Measurements from ENCODE around the gene GABRG3. TPM values are rescaled to one million over a fixed set of nuclear protein-coding genes. Genes with fewer than 3 reads are reported as not detected.

Gene GABRG3
- total and polyA plus RNA-seq, 9 of the 15 experiments (the other 6 are each of a cell fraction or from before 2014, with no cell fraction given): 4.0 to 15.1 (median 11.2) TPM

DNA sequence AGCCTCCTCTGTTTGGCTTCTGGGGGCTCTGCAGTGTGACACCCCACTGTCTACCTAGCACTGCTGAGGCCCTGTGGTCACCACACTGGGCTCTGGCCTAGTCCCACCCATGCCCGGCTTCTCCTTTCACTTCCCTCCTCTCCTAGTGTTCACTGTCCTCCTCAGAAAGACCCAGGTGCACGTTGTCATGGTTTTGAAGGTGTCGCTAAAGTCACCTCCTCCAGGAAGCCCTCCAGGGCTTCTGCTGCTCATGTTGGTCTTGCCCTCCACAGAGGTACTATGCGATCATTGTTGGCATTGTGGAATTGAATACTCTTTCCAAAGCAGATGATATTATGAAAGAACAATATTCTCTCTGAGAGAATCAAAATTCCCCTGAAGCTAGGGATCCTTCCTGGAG lies 163.5 kb downstream of the GABRG3 start (continued):
- peak; percentile 66; the same call in 1 of the 2 replicates for TF ChIP-seq HDAC2 (IDR thresholded peaks at IDR 0.05)

DNA sequence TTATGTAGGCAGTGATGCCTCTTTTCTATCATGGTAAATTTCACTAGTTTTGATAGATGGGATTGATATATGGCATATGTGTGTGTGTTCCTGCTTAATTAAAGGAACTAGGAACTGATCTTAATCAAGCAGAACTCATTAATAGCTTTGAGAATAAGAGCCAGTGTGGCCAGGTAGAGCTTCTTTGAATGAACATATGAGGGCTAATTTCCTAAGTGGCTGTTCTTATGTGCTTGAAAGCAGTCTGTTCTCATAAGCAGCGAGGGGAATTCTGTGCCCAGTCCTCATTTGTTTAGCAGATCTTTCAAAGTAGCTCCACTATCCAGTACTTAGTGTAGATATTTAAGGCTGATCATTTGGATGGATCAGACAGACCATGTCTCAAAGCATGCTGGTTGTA lies 164.2 kb downstream of the GABRG3 start:
- Histone ChIP-seq H4K20me1 (replicated peaks; ENCODE audit: control insufficient read depth, insufficient read depth, low read length) (no peaks in the 10 kb centered on the region), H2AFZ (ENCODE audit: low read depth, low read length) (no peak overlapping the region), H3K4me1 (replicated peaks in 1 of 2; ENCODE audit: control insufficient read depth in 2 of 2, insufficient read depth in 2 of 2, low read length in 2 of 2) (peaks cover 0 to 32% of the 10 kb centered on the region in 2 experiments; a peak in 3 of 5 replicates), H3K79me2 (ENCODE audit: control insufficient read depth, insufficient read depth, low read length) (peaks cover 87% of the 10 kb centered on the region), H3K27ac (ENCODE audit: extremely low read depth, low read depth, low read length) (peak overlapping the region; percentile 31; the same call in 2 of the 3 replicates), H3K9me3 (replicated peaks; ENCODE audit: control insufficient read depth, insufficient read depth, low read depth, low read length) (no peaks in the 10 kb centered on the region), H3K9me1 (ENCODE audit: control insufficient read depth, insufficient read depth, low read length) (no peaks in the 10 kb centered on the region), H3K36me3 (ENCODE audit: control insufficient read depth, insufficient read depth, low read length) (no peaks in the 10 kb centered on the region), H3K4me3 (no peak overlapping the region), H3K4me2 (ENCODE audit: insufficient read depth, low read length) (no peak overlapping the region; the same call in 1 of the 2 replicates), H3K9ac (ENCODE audit: insufficient read depth in 1 of 2, low read depth in 2 of 2, low read length in 2 of 2) (no peak overlapping the region), H3K27me3 (ENCODE audit: control insufficient read depth in 2 of 2, insufficient read depth in 2 of 2, low read length in 2 of 2) (no peaks in the 10 kb centered on the region)
- FAIRE-seq: no peak
- CTCF ChIA-PET (ENCODE audit: low intra/inter-chr PET ratio): no interaction called here
- 55% methylated on average over 1 of the region's 1 CpG for WGBS (ENCODE audit: insufficient coverage, low coverage, missing lambda C conversion rate)
- in situ Hi-C loops (cut with MboI) (no loop called here), intact Hi-C loops (cut with micrococcal nuclease) (no loop called here)
- DNase-seq (ENCODE audit: extremely low read depth in 1 of 4, low spot score in 3 of 4): no peak
- no TSS peak for BruUV-seq (replicated peaks)
- peak; percentile 15 for ATAC-seq
- POLR2A ChIA-PET: interaction anchor here (0.6 to 2.4 kb wide), 5 partner anchors 9 to 33 kb away, joined by 3 to 11 read pairs (median 3); no protein-coding TSS in a partner anchor
- TF ChIP-seq PTRF (tag; IDR thresholded peaks at IDR 0.05) (no peak), ZC3H4 (CRISPR knock-in tag; IDR thresholded peaks at IDR 0.05; ENCODE audit: borderline replicate concordance) (no peak), ETS2 (tag; IDR thresholded peaks at IDR 0.05; ENCODE audit: borderline replicate concordance, poor library complexity, severe bottlenecking) (no peak), NFXL1 (CRISPR knock-in tag; IDR thresholded peaks at IDR 0.05) (no peak), ASH1L (IDR thresholded peaks at IDR 0.05; ENCODE audit: borderline replicate concordance, low read depth, partially characterized antibody) (no peak), FOXK2 (conservative IDR thresholded peaks at IDR 0.05 in 1 of 2, IDR thresholded peaks at IDR 0.05 in 1 of 2; ENCODE audit: low read depth in 2 of 2) (no peak)
- TF ChIP-seq, protein P1, sequence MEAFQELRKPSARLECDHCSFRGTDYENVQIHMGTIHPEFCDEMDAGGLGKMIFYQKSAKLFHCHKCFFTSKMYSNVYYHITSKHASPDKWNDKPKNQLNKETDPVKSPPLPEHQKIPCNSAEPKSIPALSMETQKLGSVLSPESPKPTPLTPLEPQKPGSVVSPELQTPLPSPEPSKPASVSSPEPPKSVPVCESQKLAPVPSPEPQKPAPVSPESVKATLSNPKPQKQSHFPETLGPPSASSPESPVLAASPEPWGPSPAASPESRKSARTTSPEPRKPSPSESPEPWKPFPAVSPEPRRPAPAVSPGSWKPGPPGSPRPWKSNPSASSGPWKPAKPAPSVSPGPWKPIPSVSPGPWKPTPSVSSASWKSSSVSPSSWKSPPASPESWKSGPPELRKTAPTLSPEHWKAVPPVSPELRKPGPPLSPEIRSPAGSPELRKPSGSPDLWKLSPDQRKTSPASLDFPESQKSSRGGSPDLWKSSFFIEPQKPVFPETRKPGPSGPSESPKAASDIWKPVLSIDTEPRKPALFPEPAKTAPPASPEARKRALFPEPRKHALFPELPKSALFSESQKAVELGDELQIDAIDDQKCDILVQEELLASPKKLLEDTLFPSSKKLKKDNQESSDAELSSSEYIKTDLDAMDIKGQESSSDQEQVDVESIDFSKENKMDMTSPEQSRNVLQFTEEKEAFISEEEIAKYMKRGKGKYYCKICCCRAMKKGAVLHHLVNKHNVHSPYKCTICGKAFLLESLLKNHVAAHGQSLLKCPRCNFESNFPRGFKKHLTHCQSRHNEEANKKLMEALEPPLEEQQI (IDR thresholded peaks at IDR 0.05): no peak
- TF ChIP-seq, protein P2, sequence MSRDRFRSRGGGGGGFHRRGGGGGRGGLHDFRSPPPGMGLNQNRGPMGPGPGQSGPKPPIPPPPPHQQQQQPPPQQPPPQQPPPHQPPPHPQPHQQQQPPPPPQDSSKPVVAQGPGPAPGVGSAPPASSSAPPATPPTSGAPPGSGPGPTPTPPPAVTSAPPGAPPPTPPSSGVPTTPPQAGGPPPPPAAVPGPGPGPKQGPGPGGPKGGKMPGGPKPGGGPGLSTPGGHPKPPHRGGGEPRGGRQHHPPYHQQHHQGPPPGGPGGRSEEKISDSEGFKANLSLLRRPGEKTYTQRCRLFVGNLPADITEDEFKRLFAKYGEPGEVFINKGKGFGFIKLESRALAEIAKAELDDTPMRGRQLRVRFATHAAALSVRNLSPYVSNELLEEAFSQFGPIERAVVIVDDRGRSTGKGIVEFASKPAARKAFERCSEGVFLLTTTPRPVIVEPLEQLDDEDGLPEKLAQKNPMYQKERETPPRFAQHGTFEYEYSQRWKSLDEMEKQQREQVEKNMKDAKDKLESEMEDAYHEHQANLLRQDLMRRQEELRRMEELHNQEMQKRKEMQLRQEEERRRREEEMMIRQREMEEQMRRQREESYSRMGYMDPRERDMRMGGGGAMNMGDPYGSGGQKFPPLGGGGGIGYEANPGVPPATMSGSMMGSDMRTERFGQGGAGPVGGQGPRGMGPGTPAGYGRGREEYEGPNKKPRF (IDR thresholded peaks at IDR 0.05; ENCODE audit: low read depth, low read length): no peak

Data from K562 (cell line).